AG04449 (cell line): ENCODE results near the gene GJA9.
"Not testable (repeated sequence)": the region's sequence is repeated elsewhere in the genome, so short reads cannot be mapped to it uniquely, and the experiment has no call there.

Source experiments
- CTCF ChIA-PET: fragments of 350-600 bp; formaldehyde crosslinking; extraction: SDS; loops from one replicate; lab custom pipeline; 2021; ENCODE audit warnings: antibody characterized with exemption; lab: Yijun Ruan, JAX
- POLR2A ChIA-PET: fragments of 400-600, 350-600 bp; formaldehyde crosslinking; extraction: SDS; loops from one replicate; lab custom pipeline; 2020; ENCODE audit warnings: antibody characterized with exemption, inconsistent platforms; lab: Yijun Ruan, JAX
- DNase-seq: peaks from one replicate; pipeline ENCODE4 v3.0.0-alpha.2; 2010; ENCODE audit warnings: low read depth, low spot score
- H3K4me3 ChIP-seq: 2 replicates; pipeline ENCODE4 v1.5.1; 2011; ENCODE audit warnings: low read depth, mild to moderate bottlenecking, control low read depth, low read length
- CTCF ChIP-seq: IDR thresholded peaks from one replicate; pipeline ENCODE4 v1.5.1; 2011; ENCODE audit warnings: mild to moderate bottlenecking, moderate library complexity, low read length, control low read depth, inconsistent platforms; ENCODE audit not compliant: insufficient read depth; ENCODE audit errors: missing control alignments

Gene GJA9

GRCh38 chr1:38840281-38840680, 41.1 kb downstream of the GJA9 start:
- no peak overlapping the region for H3K4me3 ChIP-seq
- TF ChIP-seq CTCF: no peak
- POLR2A ChIA-PET: no interaction called here
- CTCF ChIA-PET: interaction anchor here (9.8 kb wide), 1 partner anchor 816 kb away, joined by 200 read pairs; no protein-coding TSS in a partner anchor
- no peak for DNase-seq

GRCh38 chr1:38839363-38839762, 42.0 kb downstream of the GJA9 start:
- ChIA-PET CTCF (interaction anchor here (9.8 kb wide), 1 partner anchor 815 kb away, joined by 200 read pairs; no protein-coding TSS in a partner anchor), POLR2A (no interaction called here)
- H3K4me3 ChIP-seq: no peak overlapping the region
- TF ChIP-seq CTCF: no peak
- DNase-seq: no peak

GRCh38 chr1:38836316-38836715, 45.1 kb downstream of the GJA9 start:
- H3K4me3 ChIP-seq: not testable (repeated sequence)
- POLR2A ChIA-PET: interaction anchor here (0.6 kb wide), 1 partner anchor 845 kb away, joined by 3 read pairs; no protein-coding TSS in a partner anchor

GRCh38 chr1:38834937-38835827, 46.2 kb downstream of the GJA9 start:
- ChIA-PET POLR2A (no interaction called here), CTCF (interaction anchor here (0.6 to 9.8 kb wide), 29 partner anchors 9 to 943 kb away, joined by 3 to 200 read pairs (median 4); partner anchors contain the start of genes SF3A3 and UTP11)
- peak; percentile 47 for DNase-seq
- TF ChIP-seq CTCF: peak; percentile 69
- H3K4me3 ChIP-seq: no peak overlapping the region

More at GRCh38 chr1:38836316-38836715, 45.1 kb downstream of the GJA9 start:
- not testable (repeated sequence) for DNase-seq
- CTCF ChIA-PET: interaction anchor here (0.9 to 9.8 kb wide), 4 partner anchors 18 to 846 kb away, joined by 4 to 200 read pairs (median 29); partner anchors contain the start of genes SF3A3 and UTP11

- no peak for TF ChIP-seq CTCF
- POLR2A ChIA-PET: interaction anchor here (0.7 kb wide), 1 partner anchor 821 kb away, joined by 4 read pairs; the partner anchor contains the start of gene UTP11
- DNase-seq: no peak
- H3K4me3 ChIP-seq: no peak overlapping the region
- CTCF ChIA-PET: interaction anchor here (0.7 to 9.8 kb wide), 22 partner anchors 9 to 1231 kb away, joined by 3 to 200 read pairs (median 4); partner anchors contain the start of genes SF3A3 and UTP11
Observed at GRCh38 chr1:38834221-38834782, 47.1 kb downstream of the GJA9 start.

- POLR2A ChIA-PET: no interaction called here
Observed at GRCh38 chr1:38833146-38833545, 48.2 kb downstream of the GJA9 start.

More at GRCh38 chr1:38833146-38833545, 48.2 kb downstream of the GJA9 start:
- CTCF ChIA-PET: interaction anchor here (0.7 to 9.8 kb wide), 8 partner anchors 12 to 1230 kb away, joined by 3 to 200 read pairs (median 6); partner anchors contain the start of gene SF3A3
- DNase-seq: no peak
- H3K4me3 ChIP-seq: no peak overlapping the region
- no peak for TF ChIP-seq CTCF
